SK-N-SH (cell line): ENCODE results near the gene CALCR. TPM values are rescaled to one million over a fixed set of nuclear protein-coding genes. Genes with fewer than 3 reads are reported as not detected.

Experiments used
- CTCF ChIA-PET: fragments of 300-600, 350-600 bp; formaldehyde crosslinking; extraction: SDS; loops from one replicate; lab custom pipeline; 2021; lab: Yijun Ruan, JAX
- POLR2A ChIA-PET: fragments of 350-600 bp; sonication (Branson Sonifier 250); formaldehyde crosslinking; extraction: SDS; loops from one replicate; lab custom pipeline; 2020; ENCODE audit warnings: antibody characterized with exemption, inconsistent platforms; lab: Yijun Ruan, JAX
- DNase-seq: peaks from one replicate; pipeline ENCODE4 v3.0.0; 2012
- H2AFZ ChIP-seq: fragments of 200-600 bp; sonication (generic); 2 replicates; pipeline ENCODE4 v1.8.1; 2016; ENCODE audit warnings: antibody characterized with exemption, mild to moderate bottlenecking, low read depth
- H3F3A ChIP-seq: fragments of 200-600 bp; sonication (generic); replicated peaks from 2 replicates; pipeline ENCODE3; 2016; ENCODE audit warnings: antibody characterized with exemption, mild to moderate bottlenecking; ENCODE audit not compliant: insufficient read depth
- H3K27ac ChIP-seq, 2 experiments: fragments of 200-500 bp in 1 of 2; fragments of 200-600 bp in 1 of 2; sonication (Bioruptor generic) in 1 of 2; sonication (generic), shearing (Covaris generic) in 1 of 2; 2 replicates each; pipeline versions ENCODE4 v1.5.1 to v1.6.1; 2014 to 2016; ENCODE audit warnings: low read depth in 2 of 2, inconsistent platforms in 1 of 2, low read length in 1 of 2, mild to moderate bottlenecking in 1 of 2, mixed read lengths in 1 of 2
- H3K27me3 ChIP-seq: fragments of 200-600 bp; sonication (generic), shearing (Covaris generic); 2 replicates; pipeline ENCODE4 v1.6.1; 2016; ENCODE audit warnings: mixed run types; ENCODE audit not compliant: insufficient read depth
- H3K36me3 ChIP-seq, 2 experiments: fragments of 200-500 bp in 1 of 2; fragments of 200-600 bp in 1 of 2; sonication (Bioruptor generic) in 1 of 2; sonication (generic) in 1 of 2; replicated peaks in 1 of 2; 2 replicates each; pipeline versions ENCODE3 to v1.5.1; 2014 to 2016; ENCODE audit warnings: low read length in 1 of 2, mild to moderate bottlenecking in 1 of 2; ENCODE audit not compliant: insufficient read depth in 2 of 2, control insufficient read depth in 1 of 2
- H3K4me1 ChIP-seq, 2 experiments: fragments of 200-500 bp in 1 of 2; fragments of 200-600 bp in 1 of 2; sonication (Bioruptor generic) in 1 of 2; sonication (generic), shearing (Covaris generic) in 1 of 2; 2 replicates each; pipeline versions ENCODE4 v1.5.1 to v1.6.1; 2014 to 2016; ENCODE audit warnings: low read depth in 1 of 2, low read length in 1 of 2, mixed run types in 1 of 2; ENCODE audit not compliant: insufficient read depth in 2 of 2, control insufficient read depth in 1 of 2
- H3K4me2 ChIP-seq: fragments of 200-600 bp; sonication (generic), shearing (Covaris generic); 2 replicates; pipeline ENCODE4 v1.6.1; 2017; ENCODE audit warnings: mixed run types
- H3K4me3 ChIP-seq, 2 experiments: fragments of 200-500 bp in 1 of 2; fragments of 200-600 bp in 1 of 2; sonication (Bioruptor generic) in 1 of 2; sonication (generic), shearing (Covaris generic) in 1 of 2; 2 replicates each; pipeline versions ENCODE4 v1.5.1 to v1.8.1; 2014 to 2016; ENCODE audit warnings: low read depth in 2 of 2, inconsistent platforms in 1 of 2, low read length in 1 of 2, mild to moderate bottlenecking in 1 of 2, mixed read lengths in 1 of 2, moderate library complexity in 1 of 2
- H3K79me2 ChIP-seq: fragments of 200-600 bp; sonication (generic); 2 replicates; pipeline ENCODE4 v1.8.1; 2017; ENCODE audit warnings: mild to moderate bottlenecking; ENCODE audit not compliant: insufficient read depth
- H3K9ac ChIP-seq: fragments of 200-600 bp; sonication (generic); 2 replicates; pipeline ENCODE4 v1.6.1; 2017; ENCODE audit warnings: mixed run types
- H3K9me2 ChIP-seq: fragments of 200-600 bp; sonication (generic); 2 replicates; pipeline ENCODE4 v1.6.1; 2017; ENCODE audit warnings: mixed run types
- H3K9me3 ChIP-seq: fragments of 200-600 bp; sonication (generic); 2 replicates; pipeline ENCODE4 v1.6.1; 2017; ENCODE audit warnings: mixed run types, mild to moderate bottlenecking, moderate library complexity
- H4K20me1 ChIP-seq: fragments of 200-600 bp; sonication (generic); 2 replicates; pipeline ENCODE4 v1.6.1; 2017; ENCODE audit warnings: mild to moderate bottlenecking, mixed run types; ENCODE audit not compliant: insufficient read depth
- ELF1 ChIP-seq: IDR thresholded peaks from 2 replicates; pipeline ENCODE4 v1.4.0; 2012
- EP300 ChIP-seq, 2 experiments: IDR thresholded peaks; 2 replicates each; pipeline versions ENCODE4 v1.4.0 to v1.6.1; 2012; ENCODE audit warnings: borderline replicate concordance in 1 of 2, low read depth in 1 of 2, low read length in 1 of 2
- FOSL2 ChIP-seq: IDR thresholded peaks from 2 replicates; pipeline ENCODE4 v1.4.0; 2012; ENCODE audit warnings: low read depth, mild to moderate bottlenecking, moderate library complexity, borderline replicate concordance
- FOXM1 ChIP-seq: IDR thresholded peaks from 2 replicates; pipeline ENCODE4 v1.4.0; 2012; ENCODE audit warnings: low read depth, mild to moderate bottlenecking
- GATA2 ChIP-seq: sonication (generic); formaldehyde crosslinking; IDR thresholded peaks from 2 replicates; pipeline ENCODE4 v1.5.0; 2020; ENCODE audit warnings: mild to moderate bottlenecking, missing genetic modification reagents
- MEF2A ChIP-seq: IDR thresholded peaks from 2 replicates; pipeline ENCODE4 v1.4.0; 2012; ENCODE audit warnings: low read depth, borderline replicate concordance
- MXI1 ChIP-seq: IDR thresholded peaks from 2 replicates; pipeline ENCODE4 v1.6.1; 2012; ENCODE audit warnings: mild to moderate bottlenecking, low read depth, low read length, improper control_type of control experiment
- NRF1 ChIP-seq: IDR thresholded peaks from 2 replicates; pipeline ENCODE4 v1.6.1; 2012; ENCODE audit warnings: low read depth, mild to moderate bottlenecking, low read length
- POLR2AphosphoS5 ChIP-seq: IDR thresholded peaks from 2 replicates; pipeline ENCODE4 v1.6.1; 2012; ENCODE audit warnings: low read depth, low read length
- RAD21 ChIP-seq: IDR thresholded peaks from 2 replicates; pipeline ENCODE4 v1.6.1; 2012; ENCODE audit warnings: mild to moderate bottlenecking, low read length
- RCOR1 ChIP-seq: fragments of 150-350 bp; IDR thresholded peaks from 2 replicates; pipeline ENCODE4 v1.6.1; 2017; ENCODE audit warnings: antibody characterized with exemption, low read length
- RXRA ChIP-seq: IDR thresholded peaks from 2 replicates; pipeline ENCODE4 v1.4.0; 2012; ENCODE audit warnings: low read depth, mild to moderate bottlenecking, borderline replicate concordance
- SIN3A ChIP-seq: IDR thresholded peaks from 2 replicates; pipeline ENCODE4 v1.6.1; 2012; ENCODE audit warnings: low read depth, mild to moderate bottlenecking, low read length, moderate library complexity, borderline replicate concordance
- TCF12 ChIP-seq: IDR thresholded peaks from 2 replicates; pipeline ENCODE4 v1.4.0; 2012
- TEAD4 ChIP-seq: IDR thresholded peaks from 2 replicates; pipeline ENCODE4 v1.4.0; 2012; ENCODE audit warnings: mild to moderate bottlenecking, borderline replicate concordance; ENCODE audit not compliant: insufficient read depth
- YY1 ChIP-seq: IDR thresholded peaks from 2 replicates; pipeline ENCODE4 v1.4.0; 2012; ENCODE audit warnings: low read depth, mild to moderate bottlenecking
- ZBTB33 ChIP-seq: IDR thresholded peaks from 2 replicates; pipeline ENCODE4 v1.4.0; 2012; ENCODE audit warnings: low read depth, borderline replicate concordance
- WGBS: methylation state at CpG from one replicate; pipeline ENCODE4 v1.1.6; 2017; ENCODE audit warnings: low lambda C conversion rate; 5-methylcytosine and 5-hydroxymethylcytosine counted together
- polyA plus RNA-seq, 3 experiments: library from polyadenylated mRNA; depleted of rRNA; stranded (reverse); fragments of >200 nt; gene quantifications; 2 replicates each; pipeline ENCODE4 v1.2.3, GENCODE V29; 2012
- TF ChIP-seq, protein P1 (sequence below): fragments of 200-600 bp; sonication (generic); IDR thresholded peaks from 2 replicates; pipeline ENCODE4 v1.6.1; 2017; ENCODE audit warnings: antibody characterized with exemption, mild to moderate bottlenecking, moderate library complexity
- TF ChIP-seq, protein P2 (sequence below): IDR thresholded peaks from 2 replicates; pipeline ENCODE4 v1.4.0; 2012; ENCODE audit warnings: low read depth

The CALCR gene
- polyA plus RNA-seq, 1 of the 3 experiments (the other 2 are of a cell fraction): 0.12 TPM

DNA sequence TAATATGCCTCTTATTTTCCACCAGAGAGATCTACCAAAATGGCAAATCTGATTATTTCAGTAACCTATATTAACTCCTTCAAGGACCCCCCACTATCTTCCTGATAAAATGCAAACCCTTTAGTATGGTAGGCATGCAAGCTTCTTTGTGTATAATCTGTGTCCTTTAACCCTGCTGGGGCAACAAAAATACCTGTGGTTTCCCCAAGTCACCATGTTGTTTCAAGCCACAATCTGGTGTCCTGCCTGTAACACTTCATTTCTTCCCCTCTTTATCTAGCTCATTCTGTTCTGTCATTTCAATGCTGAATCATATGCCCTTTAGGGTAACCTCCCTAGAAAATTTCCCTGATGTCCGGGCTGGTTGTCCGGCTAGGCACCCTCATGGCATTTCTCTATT is 5.3 kb downstream of the CALCR start:
- Histone ChIP-seq H3K9ac (no peak overlapping the region), H3K27ac (no peak overlapping the region), H3K36me3 (no peaks in the 10 kb centered on the region), H3K9me2 (no peaks in the 10 kb centered on the region), H3K27me3 (peaks cover 16% of the 10 kb centered on the region), H3K9me3 (no peaks in the 10 kb centered on the region), H3K4me2 (no peak overlapping the region), H4K20me1 (no peaks in the 10 kb centered on the region), H2AFZ (no peak overlapping the region), H3K79me2 (no peaks in the 10 kb centered on the region), H3K4me3 (no peak overlapping the region), H3K4me1 (peaks cover 0 to 2% of the 10 kb centered on the region in 2 experiments; a peak in 1 of 4 replicates), H3F3A (no peaks in the 10 kb centered on the region)
- no peak for DNase-seq
- ChIA-PET POLR2A (no interaction called here), CTCF (interaction anchor here (0.6 to 5.4 kb wide), 4 partner anchors 18 to 1363 kb away, joined by 3 to 29 read pairs (median 3); no protein-coding TSS in a partner anchor)
- WGBS: 40% methylated on average over 2 of the region's 2 CpGs
- TF ChIP-seq RCOR1 (no peak), GATA2 (CRISPR knock-in tag) (no peak), EP300 (IDR thresholded peaks at IDR 0.05; ENCODE audit: borderline replicate concordance in 1 of 2, low read depth in 1 of 2, low read length in 1 of 2) (no peak), POLR2AphosphoS5 (no peak), NRF1 (no peak), FOXM1 (no peak), RAD21 (no peak), SIN3A (no peak), YY1 (no peak), MXI1 (no peak), TCF12 (no peak), MEF2A (no peak), FOSL2 (no peak), RXRA (no peak), TEAD4 (no peak)
- TF ChIP-seq, protein P1, sequence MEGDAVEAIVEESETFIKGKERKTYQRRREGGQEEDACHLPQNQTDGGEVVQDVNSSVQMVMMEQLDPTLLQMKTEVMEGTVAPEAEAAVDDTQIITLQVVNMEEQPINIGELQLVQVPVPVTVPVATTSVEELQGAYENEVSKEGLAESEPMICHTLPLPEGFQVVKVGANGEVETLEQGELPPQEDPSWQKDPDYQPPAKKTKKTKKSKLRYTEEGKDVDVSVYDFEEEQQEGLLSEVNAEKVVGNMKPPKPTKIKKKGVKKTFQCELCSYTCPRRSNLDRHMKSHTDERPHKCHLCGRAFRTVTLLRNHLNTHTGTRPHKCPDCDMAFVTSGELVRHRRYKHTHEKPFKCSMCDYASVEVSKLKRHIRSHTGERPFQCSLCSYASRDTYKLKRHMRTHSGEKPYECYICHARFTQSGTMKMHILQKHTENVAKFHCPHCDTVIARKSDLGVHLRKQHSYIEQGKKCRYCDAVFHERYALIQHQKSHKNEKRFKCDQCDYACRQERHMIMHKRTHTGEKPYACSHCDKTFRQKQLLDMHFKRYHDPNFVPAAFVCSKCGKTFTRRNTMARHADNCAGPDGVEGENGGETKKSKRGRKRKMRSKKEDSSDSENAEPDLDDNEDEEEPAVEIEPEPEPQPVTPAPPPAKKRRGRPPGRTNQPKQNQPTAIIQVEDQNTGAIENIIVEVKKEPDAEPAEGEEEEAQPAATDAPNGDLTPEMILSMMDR: no peak
- TF ChIP-seq, protein P2, sequence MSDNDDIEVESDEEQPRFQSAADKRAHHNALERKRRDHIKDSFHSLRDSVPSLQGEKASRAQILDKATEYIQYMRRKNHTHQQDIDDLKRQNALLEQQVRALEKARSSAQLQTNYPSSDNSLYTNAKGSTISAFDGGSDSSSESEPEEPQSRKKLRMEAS: no peak

- Histone ChIP-seq H3K36me3 (no peaks in the 10 kb centered on the region), H3F3A (no peaks in the 10 kb centered on the region), H2AFZ (no peak overlapping the region), H4K20me1 (no peaks in the 10 kb centered on the region), H3K9ac (no peak overlapping the region), H3K27ac (no peak overlapping the region), H3K27me3 (peaks cover 8% of the 10 kb centered on the region; the same call in 1 of the 2 replicates), H3K79me2 (no peaks in the 10 kb centered on the region), H3K4me2 (no peak overlapping the region), H3K9me3 (no peaks in the 10 kb centered on the region), H3K4me3 (no peak overlapping the region), H3K9me2 (no peaks in the 10 kb centered on the region), H3K4me1 (no peaks in the 10 kb centered on the region)
- TF ChIP-seq FOXM1 (no peak), RCOR1 (no peak), ZBTB33 (no peak), ELF1 (no peak), RAD21 (no peak)
- POLR2A ChIA-PET: no interaction called here
- CTCF ChIA-PET: interaction anchor here (5.4 kb wide), 1 partner anchor 16 kb away, joined by 29 read pairs; no protein-coding TSS in a partner anchor
- no peak for DNase-seq
Observed at GRCh38 chr7:93566876-93567275, 7.6 kb downstream of the CALCR start.
